GM18520 (cell line): Measurements from ENCODE around the gene ESRP2.

Experiments
- ATAC-seq: cut with Tn5 transposase; IDR thresholded peaks from one replicate; pipeline ENCODE4 v1.9.1; 2021; ENCODE audit not compliant: unreplicated experiment

ESRP2 gene

GRCh38 chr16:68235887-68236136 lies at the start of gene ESRP2:
Gene ESRP2 (minus strand): TSS chr16:68236127. CDS start chr16:68236045, 82 bp downstream.
- no peak for ATAC-seq

- ATAC-seq, result no peak
Measured at GRCh38 chr16:68285683-68286082, 49.8 kb upstream of the ESRP2 start.

GRCh38 chr16:68284847-68285246 lies 48.9 kb upstream of the ESRP2 start:
- peak; percentile 42 for ATAC-seq

- no peak for ATAC-seq
Measured at GRCh38 chr16:68283801-68284598, 48.1 kb upstream of the ESRP2 start.

GRCh38 chr16:68283346-68283745 lies 47.4 kb upstream of the ESRP2 start:
- no peak for ATAC-seq

GRCh38 chr16:68282064-68282452 lies 46.1 kb upstream of the ESRP2 start:
- ATAC-seq, result no peak

GRCh38 chr16:68281368-68282063 lies 45.6 kb upstream of the ESRP2 start:
- no peak for ATAC-seq

GRCh38 chr16:68279726-68280558 lies 44.0 kb upstream of the ESRP2 start:
- ATAC-seq, result no peak

- no peak for ATAC-seq
Measured at GRCh38 chr16:68276223-68276622, 40.3 kb upstream of the ESRP2 start.

GRCh38 chr16:68275611-68276191 lies 39.8 kb upstream of the ESRP2 start:
- ATAC-seq, result peak; percentile 67

- ATAC-seq, result no peak
Measured at GRCh38 chr16:68274441-68274840, 38.5 kb upstream of the ESRP2 start.

GRCh38 chr16:68273896-68274295 lies 38.0 kb upstream of the ESRP2 start:
- no peak for ATAC-seq

- no peak for ATAC-seq
Measured at GRCh38 chr16:68273459-68273858, 37.5 kb upstream of the ESRP2 start.

GRCh38 chr16:68272507-68273209 lies 36.7 kb upstream of the ESRP2 start:
- ATAC-seq, result no peak

- no peak for ATAC-seq
Measured at GRCh38 chr16:68270353-68270752, 34.4 kb upstream of the ESRP2 start.

GRCh38 chr16:68269793-68270192 lies 33.9 kb upstream of the ESRP2 start:
- ATAC-seq, result no peak

- no peak for ATAC-seq
Measured at GRCh38 chr16:68267612-68268405, 31.9 kb upstream of the ESRP2 start.

- ATAC-seq, result no peak
Measured at GRCh38 chr16:68265078-68265920, 29.4 kb upstream of the ESRP2 start.
